ENCODE data around the gene A1CF. TPM values are rescaled to one million over a fixed set of nuclear protein-coding genes. Genes with fewer than 3 reads are reported as not detected.
"Not testable (repeated sequence)": the region's sequence is repeated elsewhere in the genome, so short reads cannot be mapped to it uniquely, and the experiment has no call there.

Gene A1CF
- polyA plus RNA-seq, 1 donor from 2014 or later: not detected

GRCh38 chr10:50837095-50837494 lies 48.3 kb downstream of the A1CF start:
- peaks cover 5% of the 10 kb centered on the region for H3K27me3 Mint-ChIP-seq
- no peaks in the 10 kb centered on the region for H3K9me3 Mint-ChIP-seq
- no peak overlapping the region for H3K4me3 Mint-ChIP-seq
- H3K4me1 Mint-ChIP-seq: no peaks in the 10 kb centered on the region
- H3K27ac Mint-ChIP-seq: no peak overlapping the region
- no peaks in the 10 kb centered on the region for H3K36me3 Mint-ChIP-seq

GRCh38 chr10:50832171-50832751 lies 53.2 kb downstream of the A1CF start:
- Mint-ChIP-seq H3K4me1 (no peaks in the 10 kb centered on the region), H3K27ac (no peak overlapping the region), H3K27me3 (peaks cover 4% of the 10 kb centered on the region), H3K4me3 (no peak overlapping the region), H3K36me3 (no peaks in the 10 kb centered on the region), H3K9me3 (peaks cover 0 to 2% (median 0%) of the 10 kb centered on the region in 3 donors)

GRCh38 chr10:50830066-50830465 lies 55.4 kb downstream of the A1CF start:
- Mint-ChIP-seq H3K36me3 (no peaks in the 10 kb centered on the region), H3K27ac (no peak overlapping the region), H3K9me3 (peaks cover 0 to 2% (median 0%) of the 10 kb centered on the region in 3 donors), H3K4me3 (no peak overlapping the region), H3K27me3 (peaks cover 4% of the 10 kb centered on the region), H3K4me1 (no peaks in the 10 kb centered on the region)

GRCh38 chr10:50824782-50825181 lies 60.6 kb downstream of the A1CF start:
- Mint-ChIP-seq H3K36me3 (no peaks in the 10 kb centered on the region), H3K27me3 (peaks cover 12% of the 10 kb centered on the region), H3K4me1 (no peaks in the 10 kb centered on the region), H3K9me3 (no peaks in the 10 kb centered on the region), H3K4me3 (no peak overlapping the region), H3K27ac (no peak overlapping the region)

DNA sequence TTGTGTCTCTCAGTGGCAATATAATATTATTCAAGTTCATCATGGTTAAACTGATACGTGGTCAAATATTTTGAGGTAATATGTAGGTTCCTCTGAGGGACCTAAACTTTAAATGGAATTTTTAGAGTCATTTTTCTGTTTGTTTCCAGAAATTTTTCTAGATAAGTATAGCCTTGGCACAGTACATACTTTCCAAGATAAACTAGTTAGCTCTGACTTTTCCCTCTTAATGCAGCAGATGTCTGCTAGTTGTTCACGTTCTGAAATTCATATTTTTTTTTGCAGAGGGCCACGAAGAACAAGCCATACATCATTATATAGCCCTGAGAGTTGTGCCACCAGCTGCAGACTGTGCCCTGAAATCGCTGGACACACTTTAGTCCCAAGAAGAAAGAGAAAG lies 61.6 kb downstream of the A1CF start:
- no peak overlapping the region for H3K4me3 Mint-ChIP-seq
- H3K27ac Mint-ChIP-seq: no peak overlapping the region
- H3K27me3 Mint-ChIP-seq: peaks cover 13% of the 10 kb centered on the region
- no peaks in the 10 kb centered on the region for H3K4me1 Mint-ChIP-seq
- no peaks in the 10 kb centered on the region for H3K36me3 Mint-ChIP-seq
- no peaks in the 10 kb centered on the region for H3K9me3 Mint-ChIP-seq

- Mint-ChIP-seq H3K9me3 (peaks cover 0 to under 1% (median 0%) of the 10 kb centered on the region in 3 donors), H3K27ac (no peak overlapping the region), H3K27me3 (peaks cover 5% of the 10 kb centered on the region), H3K4me1 (no peaks in the 10 kb centered on the region), H3K4me3 (peak overlapping the region in 1 of 4 donors; percentile 34), H3K36me3 (no peaks in the 10 kb centered on the region)
These were observed 75.8 kb downstream of the A1CF start for GRCh38 chr10:50809596-50809995.

DNA sequence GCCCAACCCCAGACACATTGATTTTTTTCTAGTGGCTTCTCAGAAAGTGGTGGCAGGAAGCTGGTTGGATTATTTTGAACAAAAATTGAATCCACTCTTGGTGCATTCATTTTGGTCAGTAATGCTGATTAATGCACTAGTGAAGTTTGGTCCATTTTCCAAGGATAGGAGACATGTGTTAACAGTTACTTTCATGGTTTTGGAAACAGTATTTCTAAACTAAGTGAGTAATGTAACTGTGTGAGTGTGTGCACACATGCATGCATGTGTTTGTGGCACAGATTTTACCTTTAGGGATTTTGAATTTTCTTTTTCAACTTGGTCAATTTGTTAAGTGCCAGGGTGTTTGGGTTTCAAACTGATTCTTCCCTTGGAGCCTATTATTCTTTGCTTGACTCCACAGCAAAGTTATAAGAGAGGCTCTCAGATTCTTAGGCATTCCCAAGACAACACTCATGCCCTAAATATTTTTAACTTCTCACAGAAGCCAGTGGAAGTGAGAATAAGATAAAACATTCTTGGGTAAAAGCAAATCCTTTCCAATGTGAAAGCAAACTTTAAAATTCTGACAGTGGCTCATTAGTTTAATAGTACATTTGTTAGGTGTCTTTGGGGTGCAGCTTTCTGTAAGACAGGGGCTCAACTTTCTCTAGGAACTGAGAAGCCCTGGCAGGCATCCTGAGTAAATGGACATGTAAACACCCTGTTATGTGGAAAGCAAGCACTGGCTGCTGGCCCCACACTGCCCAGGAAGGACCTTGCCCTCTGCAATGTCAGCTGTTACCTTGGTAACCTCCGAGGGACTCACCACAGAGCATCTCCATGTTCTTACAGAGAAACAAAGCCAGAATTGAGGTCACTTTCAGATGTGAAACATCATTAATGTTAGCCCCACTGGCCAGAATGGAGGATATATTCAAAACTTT lies 77.3 kb downstream of the A1CF start:
- Mint-ChIP-seq H3K27ac (no peak overlapping the region), H3K4me3 (no peak overlapping the region), H3K36me3 (no peaks in the 10 kb centered on the region), H3K9me3 (no peaks in the 10 kb centered on the region), H3K4me1 (no peaks in the 10 kb centered on the region), H3K27me3 (peaks cover 5% of the 10 kb centered on the region)

- no peak overlapping the region for H3K27ac Mint-ChIP-seq
- H3K9me3 Mint-ChIP-seq: no peaks in the 10 kb centered on the region
- H3K27me3 Mint-ChIP-seq: peaks cover 7% of the 10 kb centered on the region
- H3K4me3 Mint-ChIP-seq: no peak overlapping the region
- no peaks in the 10 kb centered on the region for H3K4me1 Mint-ChIP-seq
- H3K36me3 Mint-ChIP-seq: no peaks in the 10 kb centered on the region
These were observed 79.3 kb downstream of the A1CF start for GRCh38 chr10:50805981-50806622.

GRCh38 chr10:50799595-50799994 lies 85.8 kb downstream of the A1CF start:
- Mint-ChIP-seq H3K9me3 (peaks cover 0 to 2% (median 0%) of the 10 kb centered on the region in 3 donors), H3K36me3 (no peaks in the 10 kb centered on the region), H3K27me3 (peaks cover 4% of the 10 kb centered on the region), H3K27ac (no peak overlapping the region), H3K4me1 (peaks cover 0 to 1% (median 0%) of the 10 kb centered on the region in 3 donors), H3K4me3 (no peak overlapping the region)

GRCh38 chr10:50798297-50798696 lies 87.1 kb downstream of the A1CF start:
- Mint-ChIP-seq H3K27me3 (peaks cover 4% of the 10 kb centered on the region), H3K27ac (no peak overlapping the region), H3K9me3 (peaks cover 0 to 2% (median 0%) of the 10 kb centered on the region in 3 donors), H3K4me1 (peaks cover 0 to 1% (median 0%) of the 10 kb centered on the region in 3 donors), H3K36me3 (no peaks in the 10 kb centered on the region), H3K4me3 (no peak overlapping the region)

GRCh38 chr10:50796693-50797092 lies 88.7 kb downstream of the A1CF start:
- Mint-ChIP-seq H3K27me3 (peaks cover 4% of the 10 kb centered on the region), H3K36me3 (no peaks in the 10 kb centered on the region)

GRCh38 chr10:50794490-50794889 lies 90.9 kb downstream of the A1CF start:
- Mint-ChIP-seq H3K4me1 (peaks cover 0 to 1% (median 0%) of the 10 kb centered on the region in 3 donors), H3K36me3 (no peaks in the 10 kb centered on the region), H3K9me3 (peaks cover 0 to 2% (median 0%) of the 10 kb centered on the region in 3 donors), H3K4me3 (no peak overlapping the region), H3K27ac (no peak overlapping the region), H3K27me3 (no peaks in the 10 kb centered on the region)

More at GRCh38 chr10:50796693-50797092, 88.7 kb downstream of the A1CF start:
- Mint-ChIP-seq H3K4me1 (peaks cover 0 to 1% (median 0%) of the 10 kb centered on the region in 3 donors), H3K9me3 (peaks cover 0 to 2% (median 0%) of the 10 kb centered on the region in 3 donors), H3K4me3 (no peak overlapping the region), H3K27ac (no peak overlapping the region)

DNA sequence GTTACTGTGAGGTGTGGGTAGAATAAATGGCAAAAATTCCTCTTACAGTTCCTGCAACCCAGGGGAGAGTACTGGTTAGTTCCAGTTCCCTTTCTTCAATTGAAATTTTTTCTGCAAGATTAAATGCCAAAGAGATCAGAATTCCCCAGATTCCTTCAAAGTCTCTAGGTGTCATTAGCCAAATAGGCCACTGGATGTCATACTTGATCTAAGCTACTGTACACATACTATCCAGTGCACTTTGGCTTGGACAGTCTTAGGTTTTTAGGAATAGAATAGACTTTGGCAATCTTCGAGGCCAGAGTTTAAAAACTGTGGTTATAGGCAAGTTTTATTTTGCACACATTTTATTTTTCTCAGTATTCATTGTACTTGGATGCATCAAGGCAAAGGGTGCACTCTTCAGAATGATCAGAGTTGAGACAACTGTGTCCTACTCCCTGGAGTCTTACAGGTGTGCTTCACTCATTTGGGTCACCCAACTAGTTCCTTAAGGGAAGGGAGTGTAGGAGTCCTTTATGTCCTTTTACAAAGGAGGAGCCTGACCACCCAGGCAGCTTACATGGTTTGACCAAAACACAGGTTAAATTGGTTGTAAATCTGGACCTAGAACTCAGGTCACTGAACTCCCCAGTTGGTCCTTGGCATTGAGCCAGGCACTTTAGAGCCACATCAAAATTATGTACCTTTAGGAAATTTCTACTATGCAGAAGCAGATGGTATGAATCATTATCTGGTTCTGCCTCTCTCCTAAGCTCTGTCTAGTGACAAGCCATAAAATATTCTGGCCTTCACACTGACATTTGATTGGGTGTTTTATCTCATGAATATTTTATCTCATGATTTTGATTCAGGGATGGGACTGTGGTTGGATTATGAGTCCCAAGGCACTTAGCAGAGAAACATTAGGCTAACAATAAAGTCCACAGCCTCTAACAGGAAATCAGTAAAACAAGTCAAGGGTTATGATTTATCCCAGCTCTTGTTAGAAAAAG lies 96.2 kb downstream of the A1CF start:
- H3K4me3 Mint-ChIP-seq: no peak overlapping the region
- H3K27me3 Mint-ChIP-seq: peaks cover 7% of the 10 kb centered on the region
- H3K4me1 Mint-ChIP-seq: no peaks in the 10 kb centered on the region
- no peak overlapping the region for H3K27ac Mint-ChIP-seq
- H3K36me3 Mint-ChIP-seq: no peaks in the 10 kb centered on the region
- peaks cover 0 to 4% (median 2%) of the 10 kb centered on the region in 3 donors for H3K9me3 Mint-ChIP-seq

- H3K4me3 Mint-ChIP-seq, H3K36me3 Mint-ChIP-seq, H3K27ac Mint-ChIP-seq, H3K4me1 Mint-ChIP-seq, H3K9me3 Mint-ChIP-seq, H3K27me3 Mint-ChIP-seq: not testable (repeated sequence)
These were observed 97.5 kb downstream of the A1CF start for GRCh38 chr10:50787962-50788361.
